Neural progenitor cell (in vitro differentiated cells): ENCODE results near the gene VEZT.

Source experiments
- EZH2 ChIP-seq: fragments of 200-600 bp; sonication (generic); IDR thresholded peaks from 2 replicates; pipeline ENCODE4 v1.6.1; 2017; ENCODE audit warnings: antibody characterized with exemption, mild to moderate bottlenecking, moderate library complexity
- EZH2phosphoT487 ChIP-seq: fragments of 200-600 bp; sonication (generic); IDR thresholded peaks from 2 replicates; pipeline ENCODE4 v1.6.1; 2017; ENCODE audit warnings: antibody characterized with exemption
- TF ChIP-seq, protein P1 (sequence below): fragments of 200-600 bp; sonication (generic); IDR thresholded peaks from 2 replicates; pipeline ENCODE4 v1.5.1; 2017; ENCODE audit warnings: antibody characterized with exemption, mild to moderate bottlenecking

DNA sequence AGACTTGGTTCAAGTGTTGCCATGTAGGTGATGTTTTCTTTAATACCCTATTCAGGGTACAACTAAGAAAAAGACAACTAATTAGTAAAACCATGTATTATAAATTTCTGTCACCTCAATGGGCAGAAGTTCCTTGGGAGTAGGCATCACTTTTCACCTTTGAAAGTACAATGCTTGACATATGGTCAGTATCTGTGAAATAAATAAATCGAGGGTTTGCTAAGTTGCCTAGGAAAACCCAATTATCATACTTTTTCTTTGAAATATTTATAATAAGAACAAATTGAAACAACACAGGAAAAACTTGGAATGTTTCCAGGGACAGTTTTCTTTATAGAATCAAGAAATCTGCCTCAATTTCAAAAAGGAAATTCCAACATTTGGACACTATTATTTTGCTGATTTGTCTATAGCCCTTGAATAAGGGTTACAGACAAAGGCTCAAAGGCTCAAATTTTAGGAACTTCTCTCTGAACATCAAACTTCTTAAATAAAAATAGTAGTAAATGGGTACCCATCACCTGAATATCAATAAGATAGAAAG lies 14.0 kb upstream of the VEZT start:
- TF ChIP-seq, protein P1, sequence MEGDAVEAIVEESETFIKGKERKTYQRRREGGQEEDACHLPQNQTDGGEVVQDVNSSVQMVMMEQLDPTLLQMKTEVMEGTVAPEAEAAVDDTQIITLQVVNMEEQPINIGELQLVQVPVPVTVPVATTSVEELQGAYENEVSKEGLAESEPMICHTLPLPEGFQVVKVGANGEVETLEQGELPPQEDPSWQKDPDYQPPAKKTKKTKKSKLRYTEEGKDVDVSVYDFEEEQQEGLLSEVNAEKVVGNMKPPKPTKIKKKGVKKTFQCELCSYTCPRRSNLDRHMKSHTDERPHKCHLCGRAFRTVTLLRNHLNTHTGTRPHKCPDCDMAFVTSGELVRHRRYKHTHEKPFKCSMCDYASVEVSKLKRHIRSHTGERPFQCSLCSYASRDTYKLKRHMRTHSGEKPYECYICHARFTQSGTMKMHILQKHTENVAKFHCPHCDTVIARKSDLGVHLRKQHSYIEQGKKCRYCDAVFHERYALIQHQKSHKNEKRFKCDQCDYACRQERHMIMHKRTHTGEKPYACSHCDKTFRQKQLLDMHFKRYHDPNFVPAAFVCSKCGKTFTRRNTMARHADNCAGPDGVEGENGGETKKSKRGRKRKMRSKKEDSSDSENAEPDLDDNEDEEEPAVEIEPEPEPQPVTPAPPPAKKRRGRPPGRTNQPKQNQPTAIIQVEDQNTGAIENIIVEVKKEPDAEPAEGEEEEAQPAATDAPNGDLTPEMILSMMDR, result no peak
- no peak for TF ChIP-seq EZH2
- no peak for TF ChIP-seq EZH2phosphoT487
